ENCODE measurements around the gene CDC45. TPM values are rescaled to one million over a fixed set of nuclear protein-coding genes. Genes with fewer than 3 reads are reported as not detected.
"Not testable (repeated sequence)": the region's sequence is repeated elsewhere in the genome, so short reads cannot be mapped to it uniquely, and the experiment has no call there.

Gene CDC45
- total RNA-seq, 1 donor, result 0.72 TPM

DNA sequence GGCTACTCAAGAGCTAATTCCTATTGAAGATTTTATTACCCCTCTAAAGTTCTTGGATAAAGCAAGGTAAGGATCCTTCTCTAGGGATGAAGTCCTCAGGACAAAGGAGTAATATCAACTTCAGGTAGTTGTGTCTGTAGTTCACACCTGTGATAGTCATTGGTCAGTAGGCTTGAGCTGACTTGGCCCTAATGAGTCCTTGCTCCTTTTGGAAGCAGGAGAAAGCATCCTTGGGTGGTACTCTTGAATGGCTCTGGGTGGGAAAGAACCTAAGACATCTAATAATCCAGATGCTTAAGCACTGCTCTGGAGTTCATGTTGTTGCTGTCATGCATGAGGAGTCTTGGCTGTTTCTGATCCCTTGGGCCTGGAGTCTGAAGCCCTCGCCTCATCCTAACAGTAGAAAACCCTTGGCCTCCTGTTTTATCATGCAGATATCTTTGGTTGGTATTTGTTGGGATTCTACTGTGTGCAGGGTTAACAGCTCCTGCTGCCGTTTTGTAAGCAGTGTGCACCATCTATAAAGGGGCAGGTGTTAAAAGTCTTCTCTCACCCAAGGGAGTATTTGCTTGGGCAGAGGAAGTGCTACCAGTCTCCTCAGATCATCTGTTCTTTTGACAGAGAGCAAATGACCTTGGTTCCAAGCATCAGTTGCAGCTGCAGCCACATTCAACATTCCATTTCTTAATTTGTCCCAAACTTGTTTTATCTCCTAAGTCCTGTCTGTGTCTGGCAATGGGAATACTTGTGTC, 44.7 kb upstream of the CDC45 start:
- Histone ChIP-seq H3K36me3 (ENCODE audit: insufficient read depth, low read length) (peaks cover 18% of the 10 kb centered on the region), H2AFZ (ENCODE audit: low read length) (no peak overlapping the region), H3K79me2 (ENCODE audit: insufficient read depth, low read length) (peaks cover 23% of the 10 kb centered on the region), H3K4me2 (ENCODE audit: insufficient read depth, low read length) (no peak overlapping the region), H3K4me3 (ENCODE audit: insufficient read depth, low read length) (no peak overlapping the region), H3K27me3 (ENCODE audit: insufficient read depth, low read length) (no peaks in the 10 kb centered on the region), H3K27ac (ENCODE audit: low read depth, low read length) (no peak overlapping the region), H4K20me1 (ENCODE audit: insufficient read depth, low read length) (peaks cover 4% of the 10 kb centered on the region), H3K4me1 (ENCODE audit: insufficient read depth, low read length) (peaks cover 15% of the 10 kb centered on the region), H3K9me3 (ENCODE audit: low read depth, low read length) (no peaks in the 10 kb centered on the region)
- TF ChIP-seq CTCF (IDR thresholded peaks at IDR 0.05; ENCODE audit: extremely low read depth, low read depth, low read length), result no peak
- no peak for DNase-seq (ENCODE audit: insufficient read length, low spot score, missing footprints)

GRCh38 chr22:19436444-19437161, 43.1 kb upstream of the CDC45 start:
- peaks cover 18% of the 10 kb centered on the region for H3K36me3 ChIP-seq (ENCODE audit: insufficient read depth, low read length)
- peaks cover 24% of the 10 kb centered on the region for H3K79me2 ChIP-seq (ENCODE audit: insufficient read depth, low read length)
- H3K27me3 ChIP-seq (ENCODE audit: insufficient read depth, low read length); DNase-seq (ENCODE audit: insufficient read length, low spot score, missing footprints); H3K9me3 ChIP-seq (ENCODE audit: low read depth, low read length); H3K4me3 ChIP-seq (ENCODE audit: insufficient read depth, low read length); H3K4me2 ChIP-seq (ENCODE audit: insufficient read depth, low read length); H2AFZ ChIP-seq (ENCODE audit: low read length); H4K20me1 ChIP-seq (ENCODE audit: insufficient read depth, low read length); H3K4me1 ChIP-seq (ENCODE audit: insufficient read depth, low read length): not testable (repeated sequence)
- H3K27ac ChIP-seq (ENCODE audit: low read depth, low read length), result peak overlapping the region; percentile 43

DNA sequence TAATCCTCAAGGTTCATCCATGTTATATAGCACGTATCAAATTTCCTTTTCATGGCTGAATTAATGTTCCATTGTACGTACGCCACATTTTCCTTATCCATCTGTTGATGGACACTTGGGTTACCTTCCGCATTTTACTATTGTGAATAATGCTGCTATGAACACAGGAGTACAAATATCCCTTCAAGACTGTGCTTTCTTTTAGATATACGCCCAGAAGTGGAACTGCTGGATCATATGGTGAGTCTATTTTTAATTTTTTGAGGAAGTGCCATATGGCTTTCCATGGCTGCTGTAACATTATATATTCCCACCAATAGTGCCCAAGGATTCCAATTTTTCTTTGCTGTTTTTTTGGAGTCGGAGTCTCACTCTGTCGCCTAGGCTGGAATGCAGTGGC, 41.4 kb upstream of the CDC45 start:
- H4K20me1 ChIP-seq (ENCODE audit: insufficient read depth, low read length), result peaks cover 8% of the 10 kb centered on the region
- no peak overlapping the region for H3K27ac ChIP-seq (ENCODE audit: low read depth, low read length)
- peaks cover 4% of the 10 kb centered on the region for H3K4me1 ChIP-seq (ENCODE audit: insufficient read depth, low read length)
- H3K27me3 ChIP-seq (ENCODE audit: insufficient read depth, low read length), result no peaks in the 10 kb centered on the region
- H3K79me2 ChIP-seq (ENCODE audit: insufficient read depth, low read length), result peaks cover 38% of the 10 kb centered on the region
- no peak overlapping the region for H2AFZ ChIP-seq (ENCODE audit: low read length)
- no peak for DNase-seq (ENCODE audit: insufficient read length, low spot score, missing footprints)
- peaks cover 21% of the 10 kb centered on the region for H3K36me3 ChIP-seq (ENCODE audit: insufficient read depth, low read length)
- H3K4me2 ChIP-seq (ENCODE audit: insufficient read depth, low read length), result no peak overlapping the region
- H3K4me3 ChIP-seq (ENCODE audit: insufficient read depth, low read length), result no peak overlapping the region
- TF ChIP-seq CTCF (IDR thresholded peaks at IDR 0.05; ENCODE audit: extremely low read depth, low read depth, low read length), result no peak
- H3K9me3 ChIP-seq (ENCODE audit: low read depth, low read length), result no peaks in the 10 kb centered on the region

DNA sequence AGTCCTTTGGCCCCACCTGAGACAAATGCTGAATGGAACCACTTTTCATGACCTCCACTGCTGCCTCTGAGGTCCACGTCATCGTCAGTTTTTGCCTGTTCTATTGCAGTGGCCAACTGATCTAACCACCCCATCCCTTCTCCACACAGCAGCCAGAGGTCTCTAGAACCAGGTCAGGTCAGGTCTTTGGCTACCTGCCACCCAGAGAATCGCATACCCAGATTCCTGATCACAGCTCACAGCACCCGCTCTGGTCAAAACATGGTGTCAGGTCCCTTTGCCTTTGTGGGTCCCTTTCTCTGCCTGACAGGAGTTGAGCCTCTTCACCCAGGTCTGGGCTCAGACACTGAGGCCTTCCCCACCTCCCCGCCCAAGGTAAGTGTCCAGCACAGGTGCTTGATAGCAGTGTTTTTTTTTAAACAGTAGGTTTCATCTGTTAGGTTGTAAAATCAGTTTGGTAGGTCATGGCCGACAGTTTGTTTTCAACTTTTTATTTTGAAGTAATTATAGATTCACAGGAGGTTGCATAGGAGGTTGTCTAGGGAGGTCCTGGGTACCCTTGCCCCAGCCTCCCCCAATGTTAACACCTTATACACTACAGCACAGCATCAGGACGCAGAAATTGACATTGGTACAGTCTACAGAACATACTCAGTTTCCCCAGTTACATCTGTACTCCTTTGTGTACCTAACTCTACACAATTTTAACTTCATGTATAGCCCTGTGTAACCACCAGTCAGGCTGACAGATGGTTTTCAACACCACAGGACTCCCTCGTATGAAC, 39.1 kb upstream of the CDC45 start:
- Histone ChIP-seq H2AFZ (ENCODE audit: low read length) (no peak overlapping the region), H3K9me3 (ENCODE audit: low read depth, low read length) (no peaks in the 10 kb centered on the region), H3K79me2 (ENCODE audit: insufficient read depth, low read length) (peaks cover 60% of the 10 kb centered on the region), H3K27ac (ENCODE audit: low read depth, low read length) (no peak overlapping the region), H3K4me2 (ENCODE audit: insufficient read depth, low read length) (no peak overlapping the region), H4K20me1 (ENCODE audit: insufficient read depth, low read length) (peaks cover 17% of the 10 kb centered on the region), H3K4me1 (ENCODE audit: insufficient read depth, low read length) (no peaks in the 10 kb centered on the region), H3K36me3 (ENCODE audit: insufficient read depth, low read length) (peaks cover 20% of the 10 kb centered on the region), H3K4me3 (ENCODE audit: insufficient read depth, low read length) (no peak overlapping the region), H3K27me3 (ENCODE audit: insufficient read depth, low read length) (no peaks in the 10 kb centered on the region)
- TF ChIP-seq CTCF (IDR thresholded peaks at IDR 0.05; ENCODE audit: extremely low read depth, low read depth, low read length), result no peak
- DNase-seq (ENCODE audit: insufficient read length, low spot score, missing footprints), result no peak
